TTC549 (cell line): ENCODE results near the gene BEX1.
"Not testable (repeated sequence)": the region's sequence is repeated elsewhere in the genome, so short reads cannot be mapped to it uniquely, and the experiment has no call there.

Experiments
- FAIRE-seq: peaks from 2 replicates; lab custom pipeline; 2012; peaks lifted over from hg19 to GRCh38; lab: Jason Lieb, UNC

BEX1 gene

GRCh38 chrX:103063918-103064434 lies at the start of gene BEX1:
Gene BEX1, minus strand, starts transcription at chrX:103064171. Its CDS starts 897 bp downstream, at chrX:103063274.
- FAIRE-seq, result no peak

GRCh38 chrX:103109497-103109896 lies 45.5 kb upstream of the BEX1 start:
- FAIRE-seq, result not testable (repeated sequence)

GRCh38 chrX:103107836-103108235 lies 43.9 kb upstream of the BEX1 start:
- FAIRE-seq, result no peak

GRCh38 chrX:103107227-103107737 lies 43.3 kb upstream of the BEX1 start:
- not testable (repeated sequence) for FAIRE-seq

GRCh38 chrX:103104370-103104769 lies 40.4 kb upstream of the BEX1 start:
- not testable (repeated sequence) for FAIRE-seq

- FAIRE-seq, result not testable (repeated sequence)
Observed at GRCh38 chrX:103103866-103104265, 39.9 kb upstream of the BEX1 start.

GRCh38 chrX:103101299-103102042 lies 37.5 kb upstream of the BEX1 start:
- FAIRE-seq, result no peak

- FAIRE-seq, result no peak
Observed at GRCh38 chrX:103100484-103100883, 36.5 kb upstream of the BEX1 start.

GRCh38 chrX:103099691-103100090 lies 35.7 kb upstream of the BEX1 start:
- FAIRE-seq, result no peak

GRCh38 chrX:103098488-103098887 lies 34.5 kb upstream of the BEX1 start:
- no peak for FAIRE-seq

- no peak for FAIRE-seq
Observed at GRCh38 chrX:103092942-103093341, 29.0 kb upstream of the BEX1 start, which contains the start of gene NXF3. Gene NXF3, minus strand, starts transcription at chrX:103093143. Its CDS starts 120 bp downstream, at chrX:103093023.

GRCh38 chrX:103081051-103081450 lies 17.1 kb upstream of the BEX1 start:
- FAIRE-seq, result no peak

GRCh38 chrX:103073467-103073866 lies 9.5 kb upstream of the BEX1 start:
- no peak for FAIRE-seq

- FAIRE-seq, result no peak
Observed at GRCh38 chrX:103066606-103067005, 2.6 kb upstream of the BEX1 start.

GRCh38 chrX:103063191-103063845 lies 653 bp downstream of the BEX1 start:
- FAIRE-seq, result no peak

GRCh38 chrX:103061486-103061885 lies 2.5 kb downstream of the BEX1 start:
- FAIRE-seq, result no peak

- FAIRE-seq, result no peak
Observed at GRCh38 chrX:103056902-103057301, 7.1 kb downstream of the BEX1 start.

- FAIRE-seq, result no peak
Observed at GRCh38 chrX:103052625-103053024, 11.3 kb downstream of the BEX1 start.

- no peak for FAIRE-seq
Observed at GRCh38 chrX:103051260-103051789, 12.6 kb downstream of the BEX1 start.

GRCh38 chrX:103033371-103033770 lies 30.6 kb downstream of the BEX1 start:
- FAIRE-seq, result not testable (repeated sequence)

GRCh38 chrX:103017542-103017941 lies 46.4 kb downstream of the BEX1 start:
- FAIRE-seq, result no peak

- FAIRE-seq, result no peak
Observed at GRCh38 chrX:103012945-103013344, 51.0 kb downstream of the BEX1 start.
